HepG2 (cell line): ENCODE measurements around the gene EYA2. TPM values are rescaled to one million over a fixed set of nuclear protein-coding genes. Genes with fewer than 3 reads are reported as not detected.

ENCODE experiments used
- ATF1 ChIP-seq: IDR thresholded peaks from 2 replicates; pipeline ENCODE4 v1.6.1; 2016; ENCODE audit warnings: mild to moderate bottlenecking, control low read depth
- GPN1 ChIP-seq: sonication (generic); formaldehyde crosslinking; IDR thresholded peaks from 2 replicates; pipeline ENCODE4 v1.5.1; 2020; ENCODE audit warnings: missing genetic modification reagents, borderline replicate concordance
- HMGXB4 ChIP-seq, 2 experiments: sonication (generic) in 1 of 2; formaldehyde crosslinking in 1 of 2; IDR thresholded peaks; 2 replicates each; pipeline versions ENCODE4 v1.4.0 to v1.6.1; 2018 to 2020; ENCODE audit warnings: missing genetic modification reagents in 2 of 2, borderline replicate concordance in 1 of 2, low read depth in 1 of 2, mild to moderate bottlenecking in 1 of 2, missing biosample characterization in 1 of 2
- HNRNPH1 ChIP-seq: fragments of 200-400 bp; formaldehyde crosslinking; optimal IDR thresholded peaks from 2 replicates; pipeline ENCODE3; 2017; ENCODE audit warnings: mild to moderate bottlenecking, low read depth, low read length
- KLF16 ChIP-seq, 2 experiments: sonication (generic) in 1 of 2; formaldehyde crosslinking in 1 of 2; IDR thresholded peaks; 2 replicates each; pipeline versions ENCODE4 v1.6.1 to v1.8.0; 2016 to 2023; ENCODE audit warnings: missing genetic modification reagents in 2 of 2, missing compliant biosample characterization in 1 of 2
- RCOR2 ChIP-seq: IDR thresholded peaks from 2 replicates; pipeline ENCODE4 v1.6.1; 2016; ENCODE audit warnings: missing biosample characterization, missing genetic modification reagents
- TRAFD1 ChIP-seq: sonication (generic); formaldehyde crosslinking; IDR thresholded peaks from 2 replicates; pipeline ENCODE4 v1.5.1; 2020; ENCODE audit warnings: missing genetic modification reagents, mild to moderate bottlenecking, borderline replicate concordance
- ZBTB34 ChIP-seq: sonication (generic); formaldehyde crosslinking; IDR thresholded peaks from 2 replicates; pipeline ENCODE4 v1.8.0; 2022; ENCODE audit warnings: mild to moderate bottlenecking, missing genetic modification reagents
- ZBTB8A ChIP-seq: sonication (generic); formaldehyde crosslinking; IDR thresholded peaks from 2 replicates; pipeline ENCODE4 v1.4.0; 2020; ENCODE audit warnings: mild to moderate bottlenecking, low read depth, missing genetic modification reagents, borderline replicate concordance
- ZNF234 ChIP-seq: sonication (generic); formaldehyde crosslinking; conservative IDR thresholded peaks from 2 replicates; pipeline ENCODE4 v1.5.1; 2020; ENCODE audit warnings: mild to moderate bottlenecking, missing genetic modification reagents
- ZNF44 ChIP-seq: sonication (generic); formaldehyde crosslinking; IDR thresholded peaks from 2 replicates; pipeline ENCODE4 v1.5.1; 2020; ENCODE audit warnings: mild to moderate bottlenecking, missing genetic modification reagents
- ZNF484 ChIP-seq: sonication (generic); formaldehyde crosslinking; IDR thresholded peaks from 2 replicates; pipeline ENCODE4 v1.5.1; 2020; ENCODE audit warnings: mild to moderate bottlenecking, low read depth, missing genetic modification reagents, borderline replicate concordance
- ZNF556 ChIP-seq: sonication (generic); formaldehyde crosslinking; IDR thresholded peaks from 2 replicates; pipeline ENCODE4 v1.4.0; 2020; ENCODE audit warnings: mild to moderate bottlenecking, missing genetic modification reagents, borderline replicate concordance
- ZNF607 ChIP-seq: sonication (generic); formaldehyde crosslinking; IDR thresholded peaks from 2 replicates; pipeline ENCODE4 v1.5.1; 2020; ENCODE audit warnings: missing genetic modification reagents, mild to moderate bottlenecking, borderline replicate concordance
- ZNF883 ChIP-seq: sonication (generic); formaldehyde crosslinking; IDR thresholded peaks from 2 replicates; pipeline ENCODE4 v1.5.1; 2020; ENCODE audit warnings: mild to moderate bottlenecking, missing genetic modification reagents; ENCODE audit errors: not compliant biosample characterization
- polyA plus RNA-seq, 8 experiments: library from polyadenylated mRNA; depleted of rRNA in 3 of 8; stranded (reverse) in 7 of 8; unstranded in 1 of 8; fragments of >200 nt; fragmentation: Illumina TruSeq in 4 of 8; extraction: Trizol in 4 of 8; gene quantifications; 2 replicates each; pipeline versions ENCODE4 v1.2.1 to v1.2.3, GENCODE V29; 2011 to 2016; ENCODE audit warnings: low read depth in 4 of 8, missing spikeins in 1 of 8, mixed read lengths in 1 of 8; ENCODE audit not compliant: insufficient read depth in 1 of 8
- total RNA-seq, 5 experiments: library from RNA; depleted of rRNA; stranded (reverse); fragments of >200 nt; fragmentation: Illumina TruSeq; extraction: Trizol; gene quantifications; 2 replicates each; pipeline ENCODE4 v1.2.3, GENCODE V29; 2016; ENCODE audit warnings: low read depth in 1 of 5
- TF ChIP-seq, protein P1 (sequence below): sonication (generic); formaldehyde crosslinking; IDR thresholded peaks from 2 replicates; pipeline ENCODE4 v1.5.0; 2020; ENCODE audit warnings: missing genetic modification reagents

Gene EYA2
- total and polyA plus RNA-seq, 2 of the 13 experiments (the other 11 are each of a cell fraction or from before 2014, with no cell fraction given), result not detected

DNA sequence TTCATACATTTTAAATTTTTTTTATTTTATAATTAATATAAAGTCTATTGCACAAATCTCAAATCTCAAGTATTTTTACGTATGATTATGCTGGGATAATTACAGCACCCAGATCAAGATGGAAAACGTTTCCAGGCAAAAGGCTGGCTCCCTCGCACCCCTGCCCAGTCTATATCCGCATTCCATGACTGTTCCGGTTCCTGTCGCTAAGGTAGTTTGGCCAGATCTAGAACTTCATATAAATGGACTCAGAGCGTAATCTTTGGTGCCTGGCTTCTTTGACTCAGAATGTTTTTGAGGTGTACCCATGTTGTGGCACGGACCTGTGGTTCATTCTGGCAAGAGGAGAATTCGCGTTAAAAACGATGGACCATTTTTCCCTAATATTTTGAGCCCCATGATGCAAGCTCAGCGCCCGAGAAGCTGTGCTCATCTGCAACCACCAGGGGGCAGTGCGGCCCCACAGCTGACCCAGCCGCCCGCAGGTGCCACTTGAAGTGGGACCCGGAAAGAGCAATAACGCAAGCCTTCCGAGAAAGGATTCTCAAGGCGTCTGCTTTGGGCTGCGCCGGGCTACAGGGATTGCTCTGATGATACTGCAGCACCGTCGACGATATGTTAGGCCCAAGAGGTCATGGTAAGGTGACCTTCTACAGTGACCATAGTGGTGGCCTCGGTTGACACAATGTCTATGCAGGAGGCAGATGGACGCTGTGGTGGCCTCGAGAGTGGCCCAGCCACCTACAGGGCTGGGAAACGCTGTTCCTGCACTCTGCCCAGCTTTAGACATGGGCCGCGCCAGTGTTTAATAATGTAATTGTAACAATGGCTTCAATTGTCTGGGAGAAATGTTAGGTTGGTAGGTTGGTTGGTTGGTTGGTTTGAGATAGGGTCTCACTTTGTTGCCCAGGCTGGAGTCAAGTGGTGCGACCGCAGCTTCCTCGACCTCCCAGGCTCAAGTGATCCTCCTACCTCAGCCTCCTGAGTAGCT is 301.7 kb downstream of the EYA2 start (continued):
- TF ChIP-seq HMGXB4 (CRISPR knock-in tag; IDR thresholded peaks at IDR 0.05; ENCODE audit: borderline replicate concordance in 1 of 2, low read depth in 1 of 2) (peak; percentile 88 to 95), KLF16 (CRISPR knock-in tag; IDR thresholded peaks at IDR 0.05) (peak in 1 of 2 experiments; percentile 75; a peak in 2 of 4 replicates), ZNF883 (peak; percentile 88), ZNF44 (CRISPR knock-in tag) (peak; percentile 18; the same call in 1 of the 2 replicates), ZNF484 (CRISPR knock-in tag) (no peak), ZNF556 (CRISPR knock-in tag) (no peak), GPN1 (CRISPR knock-in tag) (no peak), ZBTB8A (no peak), ATF1 (CRISPR knock-in tag) (no peak), ZBTB34 (no peak), HNRNPH1 (no peak), TRAFD1 (CRISPR knock-in tag) (no peak), ZNF234 (no peak), ZNF607 (CRISPR knock-in tag) (no peak; the same call in 1 of the 2 replicates), RCOR2 (CRISPR knock-in tag) (peak; percentile 29; the same call in 1 of the 2 replicates)
- TF ChIP-seq, protein P1, sequence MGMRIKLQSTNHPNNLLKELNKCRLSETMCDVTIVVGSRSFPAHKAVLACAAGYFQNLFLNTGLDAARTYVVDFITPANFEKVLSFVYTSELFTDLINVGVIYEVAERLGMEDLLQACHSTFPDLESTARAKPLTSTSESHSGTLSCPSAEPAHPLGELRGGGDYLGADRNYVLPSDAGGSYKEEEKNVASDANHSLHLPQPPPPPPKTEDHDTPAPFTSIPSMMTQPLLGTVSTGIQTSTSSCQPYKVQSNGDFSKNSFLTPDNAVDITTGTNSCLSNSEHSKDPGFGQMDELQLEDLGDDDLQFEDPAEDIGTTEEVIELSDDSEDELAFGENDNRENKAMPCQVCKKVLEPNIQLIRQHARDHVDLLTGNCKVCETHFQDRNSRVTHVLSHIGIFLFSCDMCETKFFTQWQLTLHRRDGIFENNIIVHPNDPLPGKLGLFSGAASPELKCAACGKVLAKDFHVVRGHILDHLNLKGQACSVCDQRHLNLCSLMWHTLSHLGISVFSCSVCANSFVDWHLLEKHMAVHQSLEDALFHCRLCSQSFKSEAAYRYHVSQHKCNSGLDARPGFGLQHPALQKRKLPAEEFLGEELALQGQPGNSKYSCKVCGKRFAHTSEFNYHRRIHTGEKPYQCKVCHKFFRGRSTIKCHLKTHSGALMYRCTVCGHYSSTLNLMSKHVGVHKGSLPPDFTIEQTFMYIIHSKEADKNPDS (CRISPR knock-in tag), result no peak
